Osteoblast (primary cell): ENCODE results near the gene MVB12A. TPM values are rescaled to one million over a fixed set of nuclear protein-coding genes. Genes with fewer than 3 reads are reported as not detected.
A peak's percentile ranks its signal among the peaks of the same experiment; 100 is the strongest.

Experiments used
- DNase-seq: peaks from one replicate; pipeline ENCODE4 v3.0.0; 2011; ENCODE audit warnings: low spot score, mixed read lengths; ENCODE audit not compliant: insufficient read length; ENCODE audit errors: missing footprints
- H2AFZ ChIP-seq: 2 replicates; pipeline ENCODE4 v1.6.0; 2011; ENCODE audit warnings: mild to moderate bottlenecking, low read length
- H3K27ac ChIP-seq: 2 replicates; pipeline ENCODE4 v1.5.1; 2011; ENCODE audit warnings: mild to moderate bottlenecking, low read depth, low read length, moderate library complexity
- H3K27me3 ChIP-seq: 2 replicates; pipeline ENCODE4 v1.6.0; 2012; ENCODE audit warnings: mild to moderate bottlenecking, control low read depth, inconsistent platforms, low read length, moderate library complexity; ENCODE audit not compliant: insufficient read depth
- H3K36me3 ChIP-seq: 2 replicates; pipeline ENCODE4 v1.5.1; 2011; ENCODE audit warnings: mild to moderate bottlenecking, low read length, control low read depth, moderate library complexity; ENCODE audit not compliant: insufficient read depth
- H3K4me1 ChIP-seq: 2 replicates; pipeline ENCODE4 v1.5.1; 2011; ENCODE audit warnings: mild to moderate bottlenecking, low read length, control low read depth, moderate library complexity; ENCODE audit not compliant: insufficient read depth
- H3K4me2 ChIP-seq: 2 replicates; pipeline ENCODE4 v1.6.0; 2011; ENCODE audit warnings: mild to moderate bottlenecking, low read length; ENCODE audit not compliant: insufficient read depth
- H3K4me3 ChIP-seq: fragments of 200-600 bp; sonication (generic); 3 replicates; pipeline ENCODE4 v1.5.1; 2012; ENCODE audit warnings: mild to moderate bottlenecking, low read length, inconsistent platforms; ENCODE audit not compliant: insufficient read depth
- H3K79me2 ChIP-seq: 2 replicates; pipeline ENCODE4 v1.6.0; 2012; ENCODE audit warnings: mild to moderate bottlenecking, low read length, control low read depth, inconsistent platforms; ENCODE audit not compliant: insufficient read depth
- H3K9me3 ChIP-seq: 2 replicates; pipeline ENCODE4 v1.5.1; 2011; ENCODE audit warnings: low read depth, low read length, control low read depth
- H4K20me1 ChIP-seq: 2 replicates; pipeline ENCODE4 v1.6.0; 2012; ENCODE audit warnings: mild to moderate bottlenecking, low read length, control low read depth; ENCODE audit not compliant: insufficient read depth
- total RNA-seq: library from RNA; depleted of rRNA; stranded (reverse); fragments of >200 nt; gene quantifications from 2 replicates; pipeline ENCODE4 v1.2.3, GENCODE V29; 2012
- TF ChIP-seq, protein P1 (sequence below): IDR thresholded peaks from 2 replicates; pipeline ENCODE4 v1.5.1; 2011; ENCODE audit warnings: mild to moderate bottlenecking, low read depth, low read length, moderate library complexity; ENCODE audit errors: extremely low read depth

Gene MVB12A
- total RNA-seq, 1 donor = 50.7 TPM

DNA sequence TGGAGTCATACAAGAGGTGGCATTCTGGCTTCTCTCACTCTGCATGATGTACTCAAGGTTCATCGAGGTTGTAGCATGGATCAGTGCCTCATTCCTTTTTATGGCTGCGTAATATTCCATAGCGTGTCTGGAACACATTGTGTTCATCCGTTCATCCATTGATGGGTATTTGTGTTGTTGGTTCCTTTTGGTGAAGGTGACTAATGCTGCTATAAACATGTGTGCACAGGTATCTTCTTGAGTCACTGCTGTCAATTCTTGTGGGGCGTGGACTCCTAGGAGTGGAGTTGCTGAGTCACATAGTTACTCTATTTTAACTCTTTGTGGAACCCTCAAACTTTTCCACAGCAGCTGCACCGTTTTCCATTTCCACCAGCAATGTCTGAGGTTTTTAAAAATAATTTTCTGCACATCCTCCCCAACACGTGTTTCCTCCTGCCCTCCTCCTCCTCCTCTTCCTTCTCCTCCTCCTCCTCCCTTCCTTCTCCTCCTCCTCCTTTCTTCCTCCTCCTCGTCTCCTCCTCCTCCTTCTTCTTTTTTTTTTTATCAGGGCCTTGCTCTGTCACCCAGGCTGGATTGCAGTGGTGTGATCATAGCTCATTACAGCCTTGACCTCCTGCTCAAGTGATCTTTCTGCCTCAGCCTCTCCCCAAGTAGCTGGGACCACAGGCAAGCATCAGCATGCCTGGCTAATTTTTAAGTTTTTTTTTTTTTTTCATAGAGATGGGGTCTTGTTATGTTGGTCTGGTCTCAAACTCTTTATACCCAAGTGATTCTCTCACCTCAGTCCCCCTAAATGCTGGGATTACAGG, 30.6 kb downstream of the MVB12A start:
- TF ChIP-seq, protein P1, sequence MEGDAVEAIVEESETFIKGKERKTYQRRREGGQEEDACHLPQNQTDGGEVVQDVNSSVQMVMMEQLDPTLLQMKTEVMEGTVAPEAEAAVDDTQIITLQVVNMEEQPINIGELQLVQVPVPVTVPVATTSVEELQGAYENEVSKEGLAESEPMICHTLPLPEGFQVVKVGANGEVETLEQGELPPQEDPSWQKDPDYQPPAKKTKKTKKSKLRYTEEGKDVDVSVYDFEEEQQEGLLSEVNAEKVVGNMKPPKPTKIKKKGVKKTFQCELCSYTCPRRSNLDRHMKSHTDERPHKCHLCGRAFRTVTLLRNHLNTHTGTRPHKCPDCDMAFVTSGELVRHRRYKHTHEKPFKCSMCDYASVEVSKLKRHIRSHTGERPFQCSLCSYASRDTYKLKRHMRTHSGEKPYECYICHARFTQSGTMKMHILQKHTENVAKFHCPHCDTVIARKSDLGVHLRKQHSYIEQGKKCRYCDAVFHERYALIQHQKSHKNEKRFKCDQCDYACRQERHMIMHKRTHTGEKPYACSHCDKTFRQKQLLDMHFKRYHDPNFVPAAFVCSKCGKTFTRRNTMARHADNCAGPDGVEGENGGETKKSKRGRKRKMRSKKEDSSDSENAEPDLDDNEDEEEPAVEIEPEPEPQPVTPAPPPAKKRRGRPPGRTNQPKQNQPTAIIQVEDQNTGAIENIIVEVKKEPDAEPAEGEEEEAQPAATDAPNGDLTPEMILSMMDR = no peak
- H3K36me3 ChIP-seq = no peaks in the 10 kb centered on the region
- H3K27ac ChIP-seq = no peak overlapping the region
- peaks cover 28% of the 10 kb centered on the region for H3K27me3 ChIP-seq
- no peak overlapping the region for H3K4me2 ChIP-seq
- no peak overlapping the region for H2AFZ ChIP-seq
- no peak for DNase-seq
- no peaks in the 10 kb centered on the region for H3K9me3 ChIP-seq
- no peaks in the 10 kb centered on the region for H4K20me1 ChIP-seq
- H3K4me1 ChIP-seq = no peaks in the 10 kb centered on the region
- H3K79me2 ChIP-seq = no peaks in the 10 kb centered on the region
- H3K4me3 ChIP-seq = no peak overlapping the region

DNA sequence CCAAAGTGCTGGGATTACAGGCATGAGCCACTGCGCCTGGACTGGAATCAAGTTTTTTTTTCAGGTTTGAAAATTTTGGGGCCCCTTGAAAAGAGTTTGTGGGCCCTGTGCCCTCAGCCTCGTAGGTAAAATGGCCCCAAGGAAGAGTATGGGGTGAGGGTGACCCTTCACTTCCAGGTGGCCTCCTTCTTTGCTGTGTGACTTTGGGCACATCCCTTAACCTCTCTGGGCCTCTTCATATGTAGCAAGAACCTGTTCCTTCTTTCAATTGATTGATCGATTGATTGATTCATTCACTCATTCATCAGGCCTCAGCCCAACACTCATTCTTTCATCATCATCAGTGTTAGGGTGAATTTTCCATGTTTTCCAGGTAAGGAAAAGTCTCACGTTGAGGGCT, 32.0 kb downstream of the MVB12A start:
- Histone ChIP-seq H3K36me3 (no peaks in the 10 kb centered on the region), H3K9me3 (no peaks in the 10 kb centered on the region), H4K20me1 (no peaks in the 10 kb centered on the region), H3K27me3 (peaks cover 34% of the 10 kb centered on the region), H3K27ac (no peak overlapping the region), H2AFZ (no peak overlapping the region), H3K4me3 (no peak overlapping the region), H3K4me2 (no peak overlapping the region), H3K79me2 (no peaks in the 10 kb centered on the region), H3K4me1 (no peaks in the 10 kb centered on the region)
- peak; percentile 13 for DNase-seq
- TF ChIP-seq, protein P1 = no peak

DNA sequence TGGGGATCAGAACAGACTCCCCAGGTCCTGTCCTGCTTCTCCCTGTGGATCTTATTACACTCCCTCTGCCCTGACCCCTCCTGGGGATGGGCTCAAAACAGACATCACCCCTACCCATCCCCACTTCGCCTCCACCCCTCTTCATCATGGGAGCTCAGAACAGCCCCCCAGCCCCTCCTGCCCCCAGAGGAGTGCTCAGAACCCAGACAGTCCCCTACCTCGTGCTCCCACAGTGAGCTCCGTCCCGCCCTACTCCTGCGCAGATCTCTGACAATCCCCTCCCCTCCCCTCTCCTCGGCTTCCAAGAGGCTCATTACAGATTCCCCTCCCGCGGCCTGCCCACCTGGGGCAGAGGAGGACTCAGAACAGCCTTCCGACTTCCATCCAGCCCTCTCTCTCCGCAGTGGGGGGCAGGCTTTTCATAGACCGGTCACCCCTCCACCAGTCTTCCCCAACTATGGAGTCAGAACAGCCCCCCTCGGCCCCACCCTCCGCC, 34.8 kb downstream of the MVB12A start:
- DNase-seq = peak; percentile 54
- Histone ChIP-seq H3K9me3 (no peaks in the 10 kb centered on the region), H3K4me3 (no peak overlapping the region), H3K27ac (no peak overlapping the region), H2AFZ (no peak overlapping the region), H4K20me1 (no peaks in the 10 kb centered on the region), H3K4me2 (no peak overlapping the region), H3K27me3 (peaks cover 33% of the 10 kb centered on the region), H3K79me2 (no peaks in the 10 kb centered on the region), H3K4me1 (no peaks in the 10 kb centered on the region), H3K36me3 (no peaks in the 10 kb centered on the region)
- TF ChIP-seq, protein P1 = no peak

DNA sequence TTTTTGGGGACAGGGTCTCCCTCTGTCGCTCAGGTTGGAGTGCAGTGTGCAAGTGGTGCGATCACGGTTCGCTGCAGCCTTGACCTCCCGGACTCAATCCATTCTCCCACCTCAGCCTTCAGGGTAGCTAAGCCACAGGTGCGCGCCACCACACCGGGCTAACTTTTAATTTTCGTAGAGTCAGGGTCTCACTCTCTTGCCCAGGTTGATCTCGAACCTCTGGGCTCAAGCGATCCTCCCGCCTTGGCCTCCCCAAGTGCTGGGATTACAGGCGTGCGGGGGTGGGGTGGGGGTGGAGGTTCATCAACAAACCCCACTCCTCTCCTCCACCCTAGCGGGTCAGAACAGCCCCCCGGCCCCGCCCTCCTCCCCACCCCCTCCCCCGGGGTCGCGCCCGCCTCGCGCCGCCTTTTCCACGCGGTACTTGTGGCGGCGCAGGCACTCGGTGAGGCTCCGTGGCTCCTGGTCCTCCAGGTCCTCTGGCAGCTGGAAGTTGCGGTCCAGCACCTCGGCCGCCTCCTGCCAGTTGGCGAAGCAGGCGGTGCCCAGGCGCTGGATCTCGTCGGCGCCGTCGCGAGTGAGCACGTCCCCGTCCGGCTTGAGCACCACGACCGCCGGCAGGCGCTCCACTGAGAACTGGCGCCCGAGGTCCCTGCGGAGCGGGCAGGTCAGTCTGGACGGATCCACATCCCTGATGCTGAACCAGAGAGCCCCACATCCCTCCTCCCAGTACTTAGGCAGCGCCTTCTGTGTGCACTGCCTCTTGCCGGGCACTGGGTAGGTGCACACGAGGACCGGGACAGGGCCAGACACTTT, 35.7 kb downstream of the MVB12A start:
- H3K4me3 ChIP-seq = no peak overlapping the region
- no peaks in the 10 kb centered on the region for H3K4me1 ChIP-seq
- H4K20me1 ChIP-seq = no peaks in the 10 kb centered on the region
- H3K36me3 ChIP-seq = no peaks in the 10 kb centered on the region
- peaks cover 29% of the 10 kb centered on the region for H3K27me3 ChIP-seq
- no peaks in the 10 kb centered on the region for H3K79me2 ChIP-seq
- no peaks in the 10 kb centered on the region for H3K9me3 ChIP-seq
- H3K4me2 ChIP-seq = no peak overlapping the region
- TF ChIP-seq, protein P1 = no peak
- DNase-seq = peak; percentile 80
- H2AFZ ChIP-seq = peak overlapping the region; percentile 15
- H3K27ac ChIP-seq = no peak overlapping the region
